COR-L47 (cell line): ENCODE data around the gene WDR11.
"Not testable (repeated sequence)": the region's sequence is repeated elsewhere in the genome, so short reads cannot be mapped to it uniquely, and the experiment has no call there.

Experiments used
- DNase-seq: peaks from one replicate; lab custom pipeline; 2025; lab: John Stamatoyannopoulos, UW

WDR11 gene

GRCh38 chr10:120861178-120861855 is 10.2 kb downstream of the WDR11 start:
- no peak for DNase-seq

DNA sequence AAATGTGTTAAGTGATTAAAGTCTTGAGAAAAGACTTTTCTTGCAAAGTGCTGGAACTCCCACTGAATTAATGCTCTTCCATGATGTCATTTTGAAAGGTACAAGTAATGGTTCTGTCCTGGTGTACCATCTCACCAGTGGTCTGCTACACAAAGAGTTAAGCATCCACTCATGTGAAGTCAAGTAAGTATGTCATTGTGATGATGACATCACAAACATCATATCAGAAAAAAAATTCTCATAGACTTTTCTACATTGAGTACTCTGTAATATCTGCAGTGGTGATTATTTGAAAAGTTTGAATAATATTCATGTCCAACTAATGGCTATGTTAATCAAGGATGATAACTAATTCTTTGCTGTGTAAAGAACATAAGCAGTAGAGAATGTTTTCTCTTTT is 22.6 kb downstream of the WDR11 start:
- no peak for DNase-seq

- DNase-seq: no peak
These were observed 31.9 kb downstream of the WDR11 start for GRCh38 chr10:120883071-120883470.

- no peak for DNase-seq
These were observed 36.3 kb downstream of the WDR11 start for GRCh38 chr10:120887482-120887881.

DNA sequence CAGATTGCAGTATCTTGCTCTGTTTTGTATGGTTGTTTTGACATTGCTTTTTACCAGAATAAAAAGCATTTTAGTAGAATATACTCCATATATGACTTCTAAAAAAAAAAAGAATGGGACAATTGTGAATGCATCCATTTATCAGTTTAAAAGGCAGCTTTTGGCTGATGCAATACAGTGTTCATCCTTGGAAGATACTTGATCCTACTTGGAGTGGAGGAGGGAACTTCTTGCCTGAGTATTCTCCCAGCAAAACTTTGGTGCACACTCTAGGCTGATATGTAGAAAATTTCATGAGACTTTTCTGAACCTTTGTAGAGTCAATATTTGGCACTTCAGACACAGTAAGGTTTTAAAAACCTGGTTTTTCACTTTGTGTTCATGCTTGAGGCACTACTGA is 40.2 kb downstream of the WDR11 start:
- no peak for DNase-seq

- no peak for DNase-seq
These were observed 43.4 kb downstream of the WDR11 start for GRCh38 chr10:120894556-120894955.

- no peak for DNase-seq
These were observed 46.2 kb downstream of the WDR11 start for GRCh38 chr10:120897343-120897742.

DNA sequence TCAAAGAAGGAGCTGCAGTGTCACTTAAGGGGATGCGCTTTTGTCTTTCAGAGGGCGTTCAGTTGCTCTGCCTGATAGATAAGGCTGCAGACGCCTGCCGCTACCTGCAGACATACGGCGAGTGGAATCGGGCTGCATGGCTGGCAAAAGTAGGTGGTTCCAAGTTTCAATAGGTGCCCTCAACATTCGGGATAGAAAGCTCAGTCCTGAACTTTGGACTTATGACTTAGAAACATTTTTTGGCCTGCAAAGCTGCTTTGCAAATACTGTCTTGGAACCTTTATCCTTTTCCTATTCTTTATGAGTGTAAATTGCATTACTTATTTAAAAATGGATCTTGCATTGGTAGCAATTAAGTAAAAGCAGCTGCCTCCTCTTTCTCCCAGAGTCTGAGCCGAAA is 54.1 kb downstream of the WDR11 start:
- no peak for DNase-seq

DNA sequence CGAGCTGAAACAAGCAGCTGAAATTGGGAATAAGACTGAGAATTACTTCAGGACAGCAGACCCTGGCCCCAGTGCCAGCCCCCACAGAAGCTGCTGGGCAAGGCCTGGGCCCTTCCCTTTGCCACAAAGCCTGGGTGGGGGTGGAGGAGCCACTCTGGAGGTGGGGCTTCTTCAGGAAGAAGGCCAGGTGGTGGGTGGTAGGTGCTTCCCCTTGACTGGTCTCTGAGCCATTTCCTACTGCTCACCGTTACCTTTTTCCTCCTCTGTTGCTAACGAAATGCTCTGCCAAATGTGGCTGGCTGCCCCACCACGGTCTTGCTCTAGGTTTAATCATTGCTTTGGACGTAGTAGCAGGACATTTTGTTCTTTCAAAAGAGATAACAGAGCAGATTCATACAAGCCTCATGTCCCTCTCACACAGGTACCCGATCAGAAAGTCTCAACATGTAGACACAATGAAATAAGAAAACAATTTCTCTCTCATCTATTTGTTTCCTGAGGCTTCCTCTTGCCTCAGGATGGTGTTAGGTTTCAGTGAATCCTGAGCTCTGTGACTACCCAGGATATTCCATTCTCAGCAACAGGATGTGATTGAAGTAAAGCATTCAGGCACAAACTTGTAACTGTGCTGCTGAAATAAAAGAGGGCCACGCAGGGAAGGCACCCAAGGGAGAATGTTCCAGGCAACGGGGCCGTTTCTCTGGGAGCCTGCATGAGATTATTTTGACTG is 66.5 kb downstream of the WDR11 start:
- DNase-seq: no peak

DNA sequence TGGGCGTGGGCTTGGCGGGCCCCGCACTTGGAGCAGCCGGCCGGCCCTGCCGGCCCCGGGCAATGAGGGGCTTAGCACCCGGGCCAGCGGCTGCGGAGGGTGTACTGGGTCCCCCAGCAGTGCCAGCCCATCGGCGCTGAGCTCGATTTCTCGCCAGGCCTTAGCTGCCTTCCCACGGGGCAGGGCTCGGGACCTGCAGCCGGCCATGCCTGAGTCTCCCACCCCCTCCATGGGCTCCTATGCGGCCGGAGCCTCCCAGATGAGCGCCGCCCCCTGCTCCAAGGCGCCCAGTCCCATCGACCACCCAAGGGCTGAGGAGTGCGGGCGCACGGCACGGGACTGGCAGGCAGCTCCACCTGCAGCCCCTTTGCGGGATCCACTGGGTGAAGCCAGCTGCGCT is 72.7 kb downstream of the WDR11 start:
- not testable (repeated sequence) for DNase-seq

GRCh38 chr10:120926611-120927010 is 75.4 kb downstream of the WDR11 start:
- DNase-seq: no peak

GRCh38 chr10:120927352-120927751 is 76.2 kb downstream of the WDR11 start:
- DNase-seq: no peak

- DNase-seq: no peak
These were observed 78.0 kb downstream of the WDR11 start for GRCh38 chr10:120929166-120929565.

GRCh38 chr10:120931423-120931822 is 80.3 kb downstream of the WDR11 start:
- DNase-seq: no peak

GRCh38 chr10:120931999-120932398 is 80.8 kb downstream of the WDR11 start:
- DNase-seq: no peak

GRCh38 chr10:120938822-120939221 is 87.7 kb downstream of the WDR11 start:
- no peak for DNase-seq

DNA sequence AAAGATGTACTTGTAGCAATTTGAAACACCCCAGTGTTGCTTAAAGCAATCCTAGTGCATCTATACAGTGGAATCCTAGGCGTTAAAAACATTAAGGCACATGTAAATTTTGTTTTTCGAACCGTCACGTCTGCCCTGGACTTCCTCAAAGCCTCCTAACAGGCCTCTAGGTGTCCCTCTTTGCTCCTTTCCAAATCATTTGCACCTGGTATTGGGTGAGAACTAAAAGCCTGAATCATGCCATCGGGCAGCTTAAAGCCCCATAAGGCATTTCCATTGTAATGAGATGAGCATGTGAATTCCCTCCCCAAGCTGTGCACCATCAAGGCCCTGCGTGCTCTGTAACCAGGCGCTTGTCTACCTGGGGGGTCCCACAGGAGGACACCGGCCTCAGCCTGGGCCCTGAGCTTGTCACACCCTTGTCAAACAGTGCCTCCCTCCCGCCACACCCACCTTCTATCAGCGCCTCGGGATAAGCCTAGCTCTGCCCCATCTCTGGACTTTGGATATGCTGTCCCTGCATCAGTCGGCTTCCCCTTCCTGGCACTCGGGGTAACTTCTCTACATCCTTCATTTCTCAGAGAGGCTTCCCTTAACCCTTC is 89.2 kb downstream of the WDR11 start:
- DNase-seq: no peak

DNA sequence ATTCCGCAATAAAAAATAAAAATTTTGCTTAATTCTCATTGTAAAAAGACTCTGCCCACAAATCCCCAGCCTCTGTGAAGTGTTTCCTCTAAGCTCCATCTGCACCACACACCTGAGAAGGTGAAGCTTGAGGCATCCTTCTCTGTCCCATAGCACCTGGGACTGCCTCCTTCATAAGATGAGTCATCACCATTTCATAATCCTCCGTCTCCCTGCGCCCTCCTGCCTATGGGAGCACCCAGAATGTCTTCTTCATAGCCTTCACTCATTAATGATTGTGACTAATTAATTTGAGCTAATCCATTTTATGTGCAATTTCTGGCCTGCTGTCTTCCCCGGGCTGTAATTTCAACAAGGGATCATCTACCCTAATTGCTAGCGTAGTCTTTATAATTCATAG is 90.3 kb downstream of the WDR11 start:
- no peak for DNase-seq

DNA sequence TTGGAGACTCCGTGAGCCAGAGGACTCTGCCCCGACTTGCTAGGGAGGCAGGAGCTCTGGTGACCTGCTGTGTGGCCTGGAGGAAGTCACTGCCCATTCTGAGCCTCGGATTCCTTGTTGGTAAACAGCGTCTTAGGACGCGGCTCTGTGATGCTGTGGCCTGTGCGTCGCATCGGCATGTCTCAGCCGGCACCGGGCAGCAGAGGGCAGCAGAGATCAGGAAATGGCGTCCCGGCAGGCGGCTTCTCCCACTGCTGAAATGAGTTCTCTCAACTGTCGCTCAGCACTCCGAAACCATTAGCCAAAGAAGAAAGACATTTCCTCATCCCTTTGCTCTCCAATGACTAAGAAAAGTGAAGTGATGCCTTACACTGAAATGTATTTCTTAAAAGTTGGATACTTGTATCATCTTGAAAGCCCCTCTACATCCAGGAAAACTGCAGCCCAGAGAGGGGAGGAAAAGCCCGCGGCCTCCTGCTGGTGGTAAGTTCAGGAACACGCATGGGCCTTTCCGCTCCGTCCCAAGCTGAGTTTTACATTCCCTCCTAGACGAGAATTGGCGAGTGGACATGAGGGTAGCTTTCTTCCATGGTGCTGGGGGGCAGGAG is 91.7 kb downstream of the WDR11 start:
- peak; percentile 22 for DNase-seq

GRCh38 chr10:120943542-120943941 is 92.4 kb downstream of the WDR11 start:
- DNase-seq: no peak

DNA sequence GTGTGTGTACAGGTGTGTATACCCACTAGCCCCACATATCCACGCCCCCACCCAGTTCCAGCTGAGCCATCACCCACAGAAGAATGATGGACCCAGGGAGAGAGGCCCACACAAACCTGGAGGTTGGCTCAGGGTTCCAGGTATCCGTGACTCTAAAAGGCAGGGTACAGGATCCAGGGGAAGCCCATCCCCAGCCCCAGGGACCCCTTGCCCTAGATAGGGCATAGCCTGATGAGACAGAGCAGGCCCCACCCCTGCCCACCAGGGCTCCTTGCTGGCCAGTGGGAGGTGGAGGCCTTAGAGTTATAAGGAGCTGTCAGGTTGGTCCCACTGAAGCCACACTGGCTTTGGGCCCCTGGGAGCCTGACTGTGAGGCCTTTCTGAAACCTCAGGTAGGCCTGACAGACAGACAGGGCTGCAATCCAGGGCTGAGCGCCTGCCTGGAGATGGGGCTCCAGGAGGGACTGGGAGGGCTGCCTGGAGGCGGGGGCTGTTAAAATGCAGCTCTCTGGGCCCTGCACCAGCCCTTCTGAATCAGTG is 93.5 kb downstream of the WDR11 start:
- DNase-seq: no peak

DNA sequence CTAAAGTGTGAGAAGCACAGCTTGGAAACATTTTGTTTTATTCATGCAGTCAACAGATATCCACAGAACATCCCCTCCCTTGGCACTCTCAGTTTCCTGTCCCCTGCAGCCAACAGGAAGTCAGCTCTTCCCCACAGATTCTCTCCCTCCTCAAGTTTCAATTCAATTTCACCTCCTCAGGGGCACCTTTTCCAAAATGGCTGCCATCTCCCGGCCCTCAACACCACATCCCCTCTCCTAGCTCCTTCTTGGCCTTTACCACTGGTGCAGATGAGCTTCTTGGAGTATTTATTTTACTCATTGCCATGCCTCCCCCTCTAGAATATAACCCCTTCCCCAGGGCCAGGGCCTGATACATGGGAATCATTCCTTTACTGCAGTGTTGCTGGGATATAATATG is 94.0 kb downstream of the WDR11 start:
- no peak for DNase-seq
